Parathyroid adenoma (tissue), 2 donors: ENCODE data around the gene L3MBTL4.

Experiments
- H2AFZ ChIP-seq: fragments of 300-600 bp; sonication (generic); one replicate; pipeline ENCODE4 v1.7.0; 2017; ENCODE audit warnings: antibody characterized with exemption, mild to moderate bottlenecking
- H3K27ac ChIP-seq: fragments of 300-600 bp; sonication (generic); one replicate; pipeline ENCODE4 v1.7.0; 2017
- H3K27me3 ChIP-seq: fragments of 300-600 bp; sonication (generic); one replicate; pipeline ENCODE4 v1.7.0; 2017; ENCODE audit warnings: low read length; ENCODE audit not compliant: control insufficient read depth, insufficient read depth
- H3K36me3 ChIP-seq: fragments of 300-600 bp; sonication (generic); one replicate; pipeline ENCODE4 v1.7.0; 2017; ENCODE audit warnings: low read length; ENCODE audit not compliant: control insufficient read depth, insufficient read depth
- H3K4me1 ChIP-seq: fragments of 300-600 bp; sonication (generic); one replicate; pipeline ENCODE4 v1.7.0; 2017; ENCODE audit warnings: control low read depth
- H3K4me2 ChIP-seq: fragments of 300-600 bp; sonication (generic); one replicate; pipeline ENCODE4 v1.7.0; 2017; ENCODE audit warnings: low read length
- H3K4me3 ChIP-seq: fragments of 300-600 bp; sonication (generic); one replicate; pipeline ENCODE4 v1.7.0; 2017; ENCODE audit warnings: low read depth, low read length
- H3K79me2 ChIP-seq: fragments of 300-600 bp; sonication (generic); one replicate; pipeline ENCODE4 v1.7.0; 2017; ENCODE audit warnings: control low read depth
- H3K9ac ChIP-seq: fragments of 300-600 bp; sonication (generic); one replicate; pipeline ENCODE4 v1.7.0; 2017; ENCODE audit warnings: mild to moderate bottlenecking
- H3K9me3 ChIP-seq: fragments of 300-600 bp; sonication (generic); one replicate; pipeline ENCODE4 v1.7.0; 2017; ENCODE audit warnings: low read length; ENCODE audit not compliant: control insufficient read depth
- TF ChIP-seq, protein P1 (sequence below): fragments of 300-600 bp; sonication (generic); IDR thresholded peaks from one replicate; pipeline ENCODE4 v1.7.0; 2017; ENCODE audit warnings: antibody characterized with exemption, mild to moderate bottlenecking
- donor health status: primary hyperparathyroidism.

L3MBTL4 gene

DNA sequence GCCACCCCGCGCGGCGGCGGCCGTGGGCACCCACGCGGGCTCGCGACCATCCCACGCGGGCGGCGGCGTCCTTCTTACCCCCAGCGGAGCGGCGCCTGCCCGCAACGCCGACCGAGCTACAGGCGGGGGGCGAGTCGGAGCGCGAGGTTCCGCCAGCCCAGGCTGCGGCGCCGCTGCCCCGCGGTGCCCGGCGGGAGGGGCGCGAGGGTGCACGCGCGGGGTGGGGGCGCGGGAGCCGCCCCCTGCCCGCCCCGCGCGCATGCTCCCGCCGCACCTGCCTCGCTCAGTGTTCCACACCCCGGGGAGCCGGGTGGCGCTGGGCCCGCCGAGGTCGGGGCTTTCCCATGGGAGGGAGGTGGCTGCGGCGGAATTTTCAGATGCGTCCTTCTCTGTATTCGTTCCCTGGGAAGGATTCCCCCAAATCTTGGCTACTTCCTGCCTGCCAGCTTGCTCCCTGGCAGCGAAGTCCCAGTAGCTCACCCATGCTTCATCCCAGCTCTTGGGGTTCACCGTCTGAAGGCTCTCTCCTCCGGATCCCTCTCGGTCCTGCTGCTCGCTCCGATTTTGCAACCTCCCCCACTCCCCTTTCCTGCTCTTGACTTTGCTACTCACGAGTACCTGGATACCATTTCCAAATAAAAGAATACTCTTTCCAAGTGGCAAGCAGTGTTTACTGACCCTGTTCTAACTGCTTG is at the start of gene L3MBTL4:
Gene L3MBTL4, minus strand, starts transcription at position 189 of the 695 bp plus-strand sequence. CDS start 103,286 bp downstream, outside the sequence.
- Histone ChIP-seq H3K79me2 (peaks cover 7% of the 10 kb centered on the region), H3K27me3 (no peaks in the 10 kb centered on the region), H2AFZ (peak within 1 kb of the TSS; percentile 94), H3K4me2 (peak within 1 kb of the TSS; percentile 70), H3K9me3 (no peaks in the 10 kb centered on the region), H3K36me3 (no peaks in the 10 kb centered on the region), H3K27ac (peak within 1 kb of the TSS; percentile 80), H3K4me3 (peak within 1 kb of the TSS; percentile 55), H3K9ac (peak within 1 kb of the TSS; percentile 64), H3K4me1 (no peaks in the 10 kb centered on the region)
- TF ChIP-seq, protein P1, sequence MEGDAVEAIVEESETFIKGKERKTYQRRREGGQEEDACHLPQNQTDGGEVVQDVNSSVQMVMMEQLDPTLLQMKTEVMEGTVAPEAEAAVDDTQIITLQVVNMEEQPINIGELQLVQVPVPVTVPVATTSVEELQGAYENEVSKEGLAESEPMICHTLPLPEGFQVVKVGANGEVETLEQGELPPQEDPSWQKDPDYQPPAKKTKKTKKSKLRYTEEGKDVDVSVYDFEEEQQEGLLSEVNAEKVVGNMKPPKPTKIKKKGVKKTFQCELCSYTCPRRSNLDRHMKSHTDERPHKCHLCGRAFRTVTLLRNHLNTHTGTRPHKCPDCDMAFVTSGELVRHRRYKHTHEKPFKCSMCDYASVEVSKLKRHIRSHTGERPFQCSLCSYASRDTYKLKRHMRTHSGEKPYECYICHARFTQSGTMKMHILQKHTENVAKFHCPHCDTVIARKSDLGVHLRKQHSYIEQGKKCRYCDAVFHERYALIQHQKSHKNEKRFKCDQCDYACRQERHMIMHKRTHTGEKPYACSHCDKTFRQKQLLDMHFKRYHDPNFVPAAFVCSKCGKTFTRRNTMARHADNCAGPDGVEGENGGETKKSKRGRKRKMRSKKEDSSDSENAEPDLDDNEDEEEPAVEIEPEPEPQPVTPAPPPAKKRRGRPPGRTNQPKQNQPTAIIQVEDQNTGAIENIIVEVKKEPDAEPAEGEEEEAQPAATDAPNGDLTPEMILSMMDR, result no peak

DNA sequence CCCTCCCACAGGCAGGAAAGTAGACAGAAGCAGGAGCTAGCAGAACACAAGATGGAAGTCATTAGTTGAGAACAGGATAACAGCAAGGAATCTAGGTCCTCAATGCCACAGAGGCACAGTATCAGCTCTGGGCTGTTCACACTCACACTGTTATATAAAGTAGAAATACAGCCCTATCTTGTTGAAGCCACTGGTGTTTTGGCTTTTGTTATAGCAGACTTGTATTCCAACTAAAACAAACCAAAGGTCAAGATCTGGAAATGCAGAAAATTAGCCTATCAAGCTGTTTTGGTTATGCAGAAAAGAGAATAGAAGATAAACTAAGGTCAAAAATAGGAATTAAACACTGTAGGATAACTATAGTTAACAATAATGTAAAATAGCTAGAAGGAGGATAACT is 37.5 kb upstream of the L3MBTL4 start:
- TF ChIP-seq, protein P1, result no peak
- no peaks in the 10 kb centered on the region for H3K4me1 ChIP-seq
- H3K9ac ChIP-seq, result no peak overlapping the region
- H3K36me3 ChIP-seq, result no peaks in the 10 kb centered on the region
- H3K9me3 ChIP-seq, result no peaks in the 10 kb centered on the region
- no peaks in the 10 kb centered on the region for H3K79me2 ChIP-seq
- H3K4me2 ChIP-seq, result no peak overlapping the region
- H3K27ac ChIP-seq, result no peak overlapping the region
- H2AFZ ChIP-seq, result no peak overlapping the region
- no peaks in the 10 kb centered on the region for H3K27me3 ChIP-seq
- H3K4me3 ChIP-seq, result no peak overlapping the region

DNA sequence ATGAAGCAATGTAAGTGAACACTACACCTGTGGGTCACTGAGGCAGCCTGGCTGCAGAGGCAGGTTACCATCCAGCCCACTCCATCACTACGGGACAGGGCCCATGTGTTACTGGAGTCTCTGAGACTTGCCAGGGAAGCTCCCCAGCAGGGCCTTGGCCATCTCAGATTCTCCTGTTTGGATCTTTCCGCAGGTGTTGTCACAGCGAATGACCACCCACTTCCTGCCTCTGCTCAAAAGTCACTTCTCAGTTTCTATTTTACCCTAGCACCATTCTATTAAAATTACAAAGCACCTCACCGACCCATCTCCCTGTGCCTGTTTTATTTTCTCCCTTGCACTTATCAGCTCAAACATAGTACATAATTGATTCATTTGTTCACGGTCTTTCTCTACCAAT is 34.5 kb upstream of the L3MBTL4 start:
- H3K9ac ChIP-seq, result no peak overlapping the region
- H3K27me3 ChIP-seq, result no peaks in the 10 kb centered on the region
- no peak overlapping the region for H2AFZ ChIP-seq
- no peak overlapping the region for H3K4me2 ChIP-seq
- no peaks in the 10 kb centered on the region for H3K9me3 ChIP-seq
- H3K79me2 ChIP-seq, result no peaks in the 10 kb centered on the region
- H3K4me3 ChIP-seq, result no peak overlapping the region
- no peaks in the 10 kb centered on the region for H3K36me3 ChIP-seq
- no peaks in the 10 kb centered on the region for H3K4me1 ChIP-seq
- TF ChIP-seq, protein P1, result no peak
- no peak overlapping the region for H3K27ac ChIP-seq

DNA sequence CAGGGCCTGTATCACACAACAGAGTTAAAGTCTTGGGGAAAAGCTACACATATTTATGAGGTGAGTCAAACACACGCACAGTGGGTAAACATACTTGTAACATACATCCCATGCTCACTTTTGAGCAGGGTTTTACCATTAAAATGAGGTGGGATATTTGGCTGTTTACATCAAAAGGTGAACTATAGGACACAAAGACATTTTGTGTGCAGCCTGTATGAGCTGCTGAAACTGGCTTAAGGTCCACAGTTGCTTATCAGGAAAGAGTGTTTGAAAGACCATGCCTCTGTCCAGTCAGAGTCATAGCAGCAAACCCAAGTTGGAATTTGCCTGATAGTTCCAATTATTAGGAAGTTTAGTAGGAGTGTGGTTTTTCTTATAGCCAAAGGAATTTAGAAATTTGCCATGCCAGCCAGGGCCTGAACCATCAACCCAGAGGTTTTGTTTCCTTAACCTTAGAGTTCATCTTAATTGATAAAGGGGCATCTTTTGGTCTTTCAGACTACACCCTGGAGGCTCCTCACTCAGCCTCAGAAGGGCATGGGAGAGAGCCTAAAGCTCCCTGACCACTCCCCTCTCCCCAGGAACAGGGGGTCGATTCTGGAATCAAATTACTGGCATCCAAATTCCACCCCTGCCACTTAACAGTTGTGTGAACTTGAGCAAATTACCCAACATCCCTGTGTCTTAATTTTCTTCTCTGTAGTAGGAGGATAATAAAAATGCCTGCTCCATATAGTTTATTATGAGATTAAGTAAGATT is 29.9 kb upstream of the L3MBTL4 start:
- H3K27me3 ChIP-seq, result no peaks in the 10 kb centered on the region
- H3K9me3 ChIP-seq, result no peaks in the 10 kb centered on the region
- H3K36me3 ChIP-seq, result no peaks in the 10 kb centered on the region
- no peaks in the 10 kb centered on the region for H3K79me2 ChIP-seq
- no peaks in the 10 kb centered on the region for H3K4me1 ChIP-seq
- TF ChIP-seq, protein P1, result no peak
- no peak overlapping the region for H3K27ac ChIP-seq
- no peak overlapping the region for H2AFZ ChIP-seq
- H3K4me3 ChIP-seq, result no peak overlapping the region
- no peak overlapping the region for H3K9ac ChIP-seq
- H3K4me2 ChIP-seq, result no peak overlapping the region
